Measurements from ENCODE around the gene ARHGEF19. TPM values are rescaled to one million over a fixed set of nuclear protein-coding genes. Genes with fewer than 3 reads are reported as not detected.
"Not testable (repeated sequence)": the region's sequence is repeated elsewhere in the genome, so short reads cannot be mapped to it uniquely, and the experiment has no call there.

Gene ARHGEF19
- total RNA-seq, 1 donor from 2014 or later = 5.7 TPM

DNA sequence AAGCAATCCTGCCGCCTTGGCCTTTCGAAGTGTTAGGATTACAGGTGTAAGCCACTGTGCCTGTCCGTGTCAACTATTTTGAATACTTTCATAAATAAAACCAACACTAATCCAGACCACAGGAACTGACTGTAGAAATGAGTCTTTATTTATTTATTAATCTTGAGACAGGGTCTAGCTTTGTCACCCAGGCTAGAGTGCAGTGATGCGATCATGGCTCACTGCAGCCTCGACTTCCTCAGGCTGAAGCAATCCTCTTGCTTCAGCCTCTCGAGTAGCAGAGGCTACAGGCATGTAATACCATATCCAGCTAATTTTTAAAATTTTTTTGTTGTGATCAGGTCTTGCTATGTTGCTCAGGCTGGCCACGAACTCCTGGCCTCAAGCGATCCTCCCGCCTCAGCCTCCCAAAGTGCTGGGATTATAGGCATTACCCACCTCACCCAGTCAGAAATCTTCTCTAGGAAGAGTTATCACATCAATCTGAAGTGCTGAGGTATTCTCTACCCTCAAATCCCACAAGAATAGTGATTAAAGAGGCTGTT, 46.2 kb upstream of the ARHGEF19 start:
- no peaks in the 10 kb centered on the region for H3K27me3 Mint-ChIP-seq (ENCODE audit: low read depth, unreplicated experiment)
- peak overlapping the region; percentile 47 for H3K27ac Mint-ChIP-seq (ENCODE audit: unreplicated experiment)
- H3K27ac ChIP-seq (ENCODE audit: low read depth, low read length) = no peak overlapping the region
- H3K79me2 ChIP-seq (ENCODE audit: insufficient read depth, low read length) = peaks cover 4% of the 10 kb centered on the region
- H3K4me2 ChIP-seq (ENCODE audit: low read length) = no peak overlapping the region
- H3K4me1 ChIP-seq (ENCODE audit: insufficient read depth, low read length) = peaks cover 14% of the 10 kb centered on the region
- TF ChIP-seq, protein P1, sequence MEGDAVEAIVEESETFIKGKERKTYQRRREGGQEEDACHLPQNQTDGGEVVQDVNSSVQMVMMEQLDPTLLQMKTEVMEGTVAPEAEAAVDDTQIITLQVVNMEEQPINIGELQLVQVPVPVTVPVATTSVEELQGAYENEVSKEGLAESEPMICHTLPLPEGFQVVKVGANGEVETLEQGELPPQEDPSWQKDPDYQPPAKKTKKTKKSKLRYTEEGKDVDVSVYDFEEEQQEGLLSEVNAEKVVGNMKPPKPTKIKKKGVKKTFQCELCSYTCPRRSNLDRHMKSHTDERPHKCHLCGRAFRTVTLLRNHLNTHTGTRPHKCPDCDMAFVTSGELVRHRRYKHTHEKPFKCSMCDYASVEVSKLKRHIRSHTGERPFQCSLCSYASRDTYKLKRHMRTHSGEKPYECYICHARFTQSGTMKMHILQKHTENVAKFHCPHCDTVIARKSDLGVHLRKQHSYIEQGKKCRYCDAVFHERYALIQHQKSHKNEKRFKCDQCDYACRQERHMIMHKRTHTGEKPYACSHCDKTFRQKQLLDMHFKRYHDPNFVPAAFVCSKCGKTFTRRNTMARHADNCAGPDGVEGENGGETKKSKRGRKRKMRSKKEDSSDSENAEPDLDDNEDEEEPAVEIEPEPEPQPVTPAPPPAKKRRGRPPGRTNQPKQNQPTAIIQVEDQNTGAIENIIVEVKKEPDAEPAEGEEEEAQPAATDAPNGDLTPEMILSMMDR (IDR thresholded peaks at IDR 0.05; ENCODE audit: insufficient read depth, low read depth, low read length) = no peak
- TF ChIP-seq EZH2 (IDR thresholded peaks at IDR 0.05; ENCODE audit: insufficient read depth, low read length) = no peak
- H3K36me3 Mint-ChIP-seq (ENCODE audit: low read depth, unreplicated experiment) = peaks cover 11% of the 10 kb centered on the region
- no peak overlapping the region for H3K4me3 ChIP-seq (ENCODE audit: insufficient read depth, low read depth, low read length)
- no peak overlapping the region for H3K9ac ChIP-seq (ENCODE audit: low read length)
- no peaks in the 10 kb centered on the region for H3K9me3 Mint-ChIP-seq (ENCODE audit: unreplicated experiment)
- H3K36me3 ChIP-seq (ENCODE audit: insufficient read depth, low read length) = no peaks in the 10 kb centered on the region
- no peak overlapping the region for H3K4me3 Mint-ChIP-seq (ENCODE audit: unreplicated experiment)
- no peaks in the 10 kb centered on the region for H3K27me3 ChIP-seq (ENCODE audit: insufficient read depth, low read length)
- H2AFZ ChIP-seq (ENCODE audit: low read depth, low read length) = no peak overlapping the region
- FAIRE-seq = no peak
- no peaks in the 10 kb centered on the region for H3K9me3 ChIP-seq (ENCODE audit: insufficient read depth, low read depth, low read length)
- no peak for DNase-seq (ENCODE audit: low read depth)
- H4K20me1 ChIP-seq (ENCODE audit: insufficient read depth, low read length) = peaks cover 8% of the 10 kb centered on the region
- H3K4me1 Mint-ChIP-seq (ENCODE audit: low read depth, unreplicated experiment) = peaks cover 49% of the 10 kb centered on the region

DNA sequence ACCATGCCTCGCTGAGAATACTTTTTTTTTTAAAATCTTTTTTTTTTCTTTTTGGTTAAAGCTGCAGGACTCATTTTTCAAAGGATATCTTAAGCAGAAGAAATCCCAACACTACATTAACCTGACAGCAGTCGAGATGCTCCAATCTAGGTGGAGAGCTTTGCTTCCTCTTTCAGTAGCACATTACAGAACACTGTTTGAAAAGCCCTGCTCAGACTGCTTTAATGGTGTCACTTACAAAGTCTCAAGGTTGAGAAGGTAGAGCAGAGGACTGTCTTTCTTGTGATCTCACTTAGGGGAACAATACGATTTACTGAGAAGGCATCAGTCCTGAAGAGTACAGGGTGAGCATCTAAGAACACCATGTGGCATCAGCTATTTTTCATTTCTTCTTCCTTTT, 45.5 kb upstream of the ARHGEF19 start:
- peaks cover 4% of the 10 kb centered on the region for H3K79me2 ChIP-seq (ENCODE audit: insufficient read depth, low read length)
- H3K9ac ChIP-seq (ENCODE audit: low read length) = no peak overlapping the region
- DNase-seq (ENCODE audit: low read depth) = no peak
- FAIRE-seq = no peak
- no peak overlapping the region for H3K4me2 ChIP-seq (ENCODE audit: low read length)
- Mint-ChIP-seq H3K4me3 (ENCODE audit: unreplicated experiment) (no peak overlapping the region), H3K4me1 (ENCODE audit: low read depth, unreplicated experiment) (peaks cover 49% of the 10 kb centered on the region), H3K27ac (ENCODE audit: unreplicated experiment) (peak overlapping the region; percentile 47), H3K27me3 (ENCODE audit: low read depth, unreplicated experiment) (no peaks in the 10 kb centered on the region), H3K36me3 (ENCODE audit: low read depth, unreplicated experiment) (peaks cover 15% of the 10 kb centered on the region), H3K9me3 (ENCODE audit: unreplicated experiment) (no peaks in the 10 kb centered on the region)
- H2AFZ ChIP-seq (ENCODE audit: low read depth, low read length) = no peak overlapping the region
- H3K27me3 ChIP-seq (ENCODE audit: insufficient read depth, low read length) = no peaks in the 10 kb centered on the region
- no peaks in the 10 kb centered on the region for H3K36me3 ChIP-seq (ENCODE audit: insufficient read depth, low read length)
- peaks cover 14% of the 10 kb centered on the region for H3K4me1 ChIP-seq (ENCODE audit: insufficient read depth, low read length)
- TF ChIP-seq, protein P1 (IDR thresholded peaks at IDR 0.05; ENCODE audit: insufficient read depth, low read depth, low read length) = no peak
- no peak for TF ChIP-seq EZH2 (IDR thresholded peaks at IDR 0.05; ENCODE audit: insufficient read depth, low read length)
- no peak overlapping the region for H3K27ac ChIP-seq (ENCODE audit: low read depth, low read length)
- peaks cover 8% of the 10 kb centered on the region for H4K20me1 ChIP-seq (ENCODE audit: insufficient read depth, low read length)
- H3K4me3 ChIP-seq (ENCODE audit: insufficient read depth, low read depth, low read length) = no peak overlapping the region
- H3K9me3 ChIP-seq (ENCODE audit: insufficient read depth, low read depth, low read length) = no peaks in the 10 kb centered on the region

DNA sequence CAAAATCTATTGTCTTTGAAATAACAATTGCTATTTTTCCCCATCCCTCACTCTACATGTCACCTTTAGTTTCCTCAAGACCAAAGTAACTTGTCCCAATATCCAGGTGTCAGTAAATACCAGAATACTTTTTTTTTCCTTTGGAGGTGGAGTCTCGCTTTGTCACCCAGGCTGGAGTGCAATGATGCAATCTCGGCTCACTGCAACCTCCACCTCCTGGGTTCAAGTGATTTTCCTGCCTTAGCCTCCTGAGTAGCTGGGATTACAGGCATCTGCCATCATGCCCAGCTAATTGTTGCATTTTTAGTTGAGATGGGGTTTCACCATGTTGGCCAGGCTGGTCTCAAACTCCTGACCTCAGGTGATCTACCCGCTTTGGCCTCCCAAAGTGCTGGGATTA, 45.1 kb upstream of the ARHGEF19 start:
- H3K36me3 ChIP-seq (ENCODE audit: insufficient read depth, low read length); H4K20me1 ChIP-seq (ENCODE audit: insufficient read depth, low read length); DNase-seq (ENCODE audit: low read depth); H3K27me3 ChIP-seq (ENCODE audit: insufficient read depth, low read length); H3K27ac ChIP-seq (ENCODE audit: low read depth, low read length); H3K4me2 ChIP-seq (ENCODE audit: low read length); H3K4me3 Mint-ChIP-seq (ENCODE audit: unreplicated experiment); H2AFZ ChIP-seq (ENCODE audit: low read depth, low read length); H3K27me3 Mint-ChIP-seq (ENCODE audit: low read depth, unreplicated experiment); FAIRE-seq; H3K79me2 ChIP-seq (ENCODE audit: insufficient read depth, low read length); H3K9ac ChIP-seq (ENCODE audit: low read length); H3K9me3 Mint-ChIP-seq (ENCODE audit: unreplicated experiment); H3K4me3 ChIP-seq (ENCODE audit: insufficient read depth, low read depth, low read length); H3K9me3 ChIP-seq (ENCODE audit: insufficient read depth, low read depth, low read length); H3K27ac Mint-ChIP-seq (ENCODE audit: unreplicated experiment): not testable (repeated sequence)
- peaks cover 14% of the 10 kb centered on the region for H3K4me1 ChIP-seq (ENCODE audit: insufficient read depth, low read length)
- peaks cover 18% of the 10 kb centered on the region for H3K36me3 Mint-ChIP-seq (ENCODE audit: low read depth, unreplicated experiment)
- peaks cover 49% of the 10 kb centered on the region for H3K4me1 Mint-ChIP-seq (ENCODE audit: low read depth, unreplicated experiment)
